HCT116 (cell line): ENCODE data around the gene VWF. TPM values are rescaled to one million over a fixed set of nuclear protein-coding genes. Genes with fewer than 3 reads are reported as not detected.

Experiments
- ATAC-seq: fragments of 200-7000 bp; cut with Tn5 transposase; 2 replicates; pipeline ENCODE4 v1.9.1; 2020; ENCODE audit warnings: mild to moderate bottlenecking, moderate library complexity
- BruUV-seq: library from RNA; stranded (reverse); fragments of 400-500 nt; replicated peaks from 2 replicates; lab custom pipeline; 2021; lab: Mats Ljungman, UMichigan
- CTCF ChIA-PET: fragments of 300-600 bp; sonication (Branson Sonifier 250); formaldehyde crosslinking; loops from one replicate; lab custom pipeline; 2021; ENCODE audit warnings: antibody characterized with exemption; lab: Charles Lee
- POLR2A ChIA-PET: fragments of 300-600, 350-600 bp; sonication (Branson Sonifier 250); formaldehyde crosslinking; loops from one replicate; lab custom pipeline; 2021; ENCODE audit warnings: antibody characterized with exemption; lab: Charles Lee
- RAD21 ChIA-PET, 2 experiments: fragments of 300-600 bp; sonication (Branson Sonifier 250); formaldehyde crosslinking; loops; one replicate each; lab custom pipeline; 2023; ENCODE audit warnings: low total read pairs in 2 of 2; ENCODE audit not compliant: uncharacterized antibody in 2 of 2, unreplicated experiment in 2 of 2, low non-redundant PET in 1 of 2; lab: Charles Lee
- DNase-seq: peaks from one replicate; pipeline ENCODE4 v3.0.0-alpha.2; 2010; ENCODE audit warnings: low read depth, low spot score
- H2AFZ ChIP-seq: fragments of 200-600 bp; shearing (Covaris generic), sonication (generic); 2 replicates; pipeline ENCODE4 v1.6.1; 2017; ENCODE audit warnings: low read depth, mixed run types, mixed read lengths, antibody characterized with exemption, low read length; ENCODE audit not compliant: poor library complexity, severe bottlenecking
- H3K27ac ChIP-seq: 2 replicates; pipeline ENCODE4 v1.5.1; 2012; ENCODE audit warnings: low read depth, low read length
- H3K27me3 ChIP-seq: fragments of 200-600 bp; sonication (generic); 2 replicates; pipeline ENCODE4 v1.6.1; 2016; ENCODE audit warnings: mixed run types, low read length, mixed read lengths; ENCODE audit not compliant: insufficient read depth
- H3K36me3 ChIP-seq, 2 experiments: fragments of 200-500 bp in 1 of 2; fragments of 200-600 bp in 1 of 2; sonication (Bioruptor generic) in 1 of 2; sonication (generic) in 1 of 2; 2 replicates each; pipeline versions ENCODE4 v1.5.1 to v1.6.1; 2014 to 2016; ENCODE audit warnings: low read length in 2 of 2, inconsistent platforms in 1 of 2, mixed read lengths in 1 of 2, mixed run types in 1 of 2; ENCODE audit not compliant: insufficient read depth in 2 of 2, control insufficient read depth in 1 of 2
- H3K4me1 ChIP-seq, 2 experiments: fragments of 200-600 bp in 1 of 2; sonication (generic) in 1 of 2; 2 replicates each; pipeline versions ENCODE4 v1.5.1 to v1.6.1; 2012 to 2017; ENCODE audit warnings: low read length in 2 of 2, inconsistent platforms in 1 of 2, mild to moderate bottlenecking in 1 of 2, mixed read lengths in 1 of 2, mixed run types in 1 of 2, moderate library complexity in 1 of 2; ENCODE audit not compliant: insufficient read depth in 2 of 2, control insufficient read depth in 1 of 2
- H3K4me2 ChIP-seq: fragments of 200-600 bp; sonication (generic); 2 replicates; pipeline ENCODE4 v1.6.1; 2017; ENCODE audit warnings: mixed run types, low read length, mixed read lengths
- H3K4me3 ChIP-seq, 2 experiments: fragments of 200-600 bp in 1 of 2; sonication (generic) in 1 of 2; replicated peaks in 1 of 2; 2 replicates each; pipeline ENCODE4 v1.5.1; 2011 to 2016; ENCODE audit warnings: low read length in 2 of 2, control low read depth in 1 of 2, low read depth in 1 of 2, mild to moderate bottlenecking in 1 of 2, mixed read lengths in 1 of 2, mixed run types in 1 of 2
- H3K79me2 ChIP-seq: fragments of 200-600 bp; sonication (generic); 2 replicates; pipeline ENCODE4 v1.6.1; 2017; ENCODE audit warnings: mild to moderate bottlenecking, mixed run types, low read length, moderate library complexity, mixed read lengths; ENCODE audit not compliant: insufficient read depth
- H3K9ac ChIP-seq: fragments of 200-600 bp; sonication (generic); 2 replicates; pipeline ENCODE4 v1.6.1; 2016; ENCODE audit warnings: low read length, mixed read lengths
- H3K9me2 ChIP-seq: fragments of 200-600 bp; sonication (generic), shearing (Covaris generic); 2 replicates; pipeline ENCODE4 v1.6.1; 2017; ENCODE audit warnings: mixed run types, mild to moderate bottlenecking, moderate library complexity; ENCODE audit not compliant: insufficient read depth
- H3K9me3 ChIP-seq, 2 experiments: fragments of 200-500 bp in 1 of 2; fragments of 200-600 bp in 1 of 2; sonication (Bioruptor generic) in 1 of 2; sonication (generic) in 1 of 2; 2 replicates each; pipeline ENCODE4 v1.6.1; 2014 to 2017; ENCODE audit warnings: low read length in 2 of 2, mixed read lengths in 2 of 2, inconsistent platforms in 1 of 2, low read depth in 1 of 2, mild to moderate bottlenecking in 1 of 2, mixed run types in 1 of 2, moderate library complexity in 1 of 2; ENCODE audit not compliant: control insufficient read depth in 1 of 2, insufficient read depth in 1 of 2
- H4K20me1 ChIP-seq: fragments of 200-600 bp; sonication (generic), shearing (Covaris generic); 2 replicates; pipeline ENCODE4 v1.6.1; 2017; ENCODE audit warnings: mixed run types, mild to moderate bottlenecking, moderate library complexity; ENCODE audit not compliant: insufficient read depth
- CBX3 ChIP-seq: IDR thresholded peaks from 2 replicates; pipeline ENCODE4 v1.6.1; 2012; ENCODE audit warnings: low read depth
- CEBPB ChIP-seq: IDR thresholded peaks from 2 replicates; pipeline ENCODE4 v1.6.1; 2012; ENCODE audit warnings: low read depth
- EZH2 ChIP-seq: fragments of 200-600 bp; sonication (generic); IDR thresholded peaks from 2 replicates; pipeline ENCODE4 v1.6.1; 2017; ENCODE audit warnings: antibody characterized with exemption, mixed run types
- EZH2phosphoT487 ChIP-seq: fragments of 200-600 bp; IDR thresholded peaks from 2 replicates; pipeline ENCODE4 v1.6.1; 2018; ENCODE audit warnings: antibody characterized with exemption, borderline replicate concordance
- FOSL1 ChIP-seq: IDR thresholded peaks from 2 replicates; pipeline ENCODE4 v1.6.1; 2012; ENCODE audit warnings: low read depth
- RAD21 ChIP-seq: IDR thresholded peaks from 2 replicates; pipeline ENCODE4 v1.6.1; 2012; ENCODE audit warnings: low read depth, mild to moderate bottlenecking
- ZBTB33 ChIP-seq: IDR thresholded peaks from 2 replicates; pipeline ENCODE4 v1.6.1; 2011; ENCODE audit warnings: mild to moderate bottlenecking, low read length, moderate library complexity; ENCODE audit not compliant: insufficient replicate concordance; ENCODE audit errors: extremely low read depth
- intact Hi-C: fragments of 100-400 bp; cut with micrococcal nuclease; formaldehyde crosslinking; loops from 2 replicates; pipeline ENCODE4 v1.10.0; 2022
- total RNA-seq: library from RNA; stranded (reverse); gene quantifications from one replicate; pipeline ENCODE4 v1.2.1, GENCODE V29; 2021; ENCODE audit not compliant: unreplicated experiment
- TF ChIP-seq, protein P1 (sequence below): IDR thresholded peaks from 2 replicates; pipeline ENCODE4 v1.6.1; 2012; ENCODE audit warnings: low read depth

The VWF gene
- total RNA-seq, 1 experiment from 2014 or later, result 0.57 TPM

DNA sequence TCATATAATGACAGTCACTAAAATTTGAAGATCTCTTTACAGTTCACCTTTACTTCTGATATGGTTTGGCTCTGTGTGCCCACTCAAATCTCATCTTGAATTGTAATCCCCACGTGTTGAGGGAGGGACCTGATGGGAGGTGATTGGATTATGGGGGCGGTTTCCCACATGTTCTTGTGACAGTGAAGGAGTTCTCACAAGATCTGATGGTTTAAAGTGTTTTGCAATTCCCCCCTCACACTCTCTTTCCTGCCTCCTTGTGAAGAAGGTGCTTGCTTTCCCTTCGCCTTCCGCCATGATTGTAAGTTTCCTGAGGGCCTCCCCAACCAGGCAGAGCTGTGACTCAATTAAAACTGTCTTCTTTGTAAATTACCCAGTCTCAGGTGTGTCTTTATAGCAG lies 48.4 kb upstream of the VWF start:
- Histone ChIP-seq H3K9me2 (no peaks in the 10 kb centered on the region), H3K9ac (no peak overlapping the region), H3K27me3 (no peaks in the 10 kb centered on the region), H3K9me3 (no peaks in the 10 kb centered on the region), H3K36me3 (no peaks in the 10 kb centered on the region), H2AFZ (no peak overlapping the region), H4K20me1 (no peaks in the 10 kb centered on the region), H3K79me2 (no peaks in the 10 kb centered on the region), H3K4me3 (no peak overlapping the region), H3K4me2 (no peak overlapping the region), H3K27ac (no peak overlapping the region), H3K4me1 (peaks cover 2 to 14% of the 10 kb centered on the region in 2 experiments)
- no peak for DNase-seq
- ChIA-PET CTCF (no interaction called here), RAD21 (no interaction called here), POLR2A (no interaction called here)
- no peak for ATAC-seq
- no TSS peak for BruUV-seq
- intact Hi-C loops, result no loop called here
- TF ChIP-seq FOSL1 (no peak), EZH2 (no peak), CBX3 (no peak)

- TF ChIP-seq CEBPB (no peak), RAD21 (no peak), FOSL1 (no peak), EZH2phosphoT487 (no peak), CBX3 (no peak), ZBTB33 (no peak)
- TF ChIP-seq, protein P1, sequence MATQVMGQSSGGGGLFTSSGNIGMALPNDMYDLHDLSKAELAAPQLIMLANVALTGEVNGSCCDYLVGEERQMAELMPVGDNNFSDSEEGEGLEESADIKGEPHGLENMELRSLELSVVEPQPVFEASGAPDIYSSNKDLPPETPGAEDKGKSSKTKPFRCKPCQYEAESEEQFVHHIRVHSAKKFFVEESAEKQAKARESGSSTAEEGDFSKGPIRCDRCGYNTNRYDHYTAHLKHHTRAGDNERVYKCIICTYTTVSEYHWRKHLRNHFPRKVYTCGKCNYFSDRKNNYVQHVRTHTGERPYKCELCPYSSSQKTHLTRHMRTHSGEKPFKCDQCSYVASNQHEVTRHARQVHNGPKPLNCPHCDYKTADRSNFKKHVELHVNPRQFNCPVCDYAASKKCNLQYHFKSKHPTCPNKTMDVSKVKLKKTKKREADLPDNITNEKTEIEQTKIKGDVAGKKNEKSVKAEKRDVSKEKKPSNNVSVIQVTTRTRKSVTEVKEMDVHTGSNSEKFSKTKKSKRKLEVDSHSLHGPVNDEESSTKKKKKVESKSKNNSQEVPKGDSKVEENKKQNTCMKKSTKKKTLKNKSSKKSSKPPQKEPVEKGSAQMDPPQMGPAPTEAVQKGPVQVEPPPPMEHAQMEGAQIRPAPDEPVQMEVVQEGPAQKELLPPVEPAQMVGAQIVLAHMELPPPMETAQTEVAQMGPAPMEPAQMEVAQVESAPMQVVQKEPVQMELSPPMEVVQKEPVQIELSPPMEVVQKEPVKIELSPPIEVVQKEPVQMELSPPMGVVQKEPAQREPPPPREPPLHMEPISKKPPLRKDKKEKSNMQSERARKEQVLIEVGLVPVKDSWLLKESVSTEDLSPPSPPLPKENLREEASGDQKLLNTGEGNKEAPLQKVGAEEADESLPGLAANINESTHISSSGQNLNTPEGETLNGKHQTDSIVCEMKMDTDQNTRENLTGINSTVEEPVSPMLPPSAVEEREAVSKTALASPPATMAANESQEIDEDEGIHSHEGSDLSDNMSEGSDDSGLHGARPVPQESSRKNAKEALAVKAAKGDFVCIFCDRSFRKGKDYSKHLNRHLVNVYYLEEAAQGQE, result no peak
- Histone ChIP-seq H3K9me3 (no peaks in the 10 kb centered on the region), H4K20me1 (no peaks in the 10 kb centered on the region), H3K9ac (no peak overlapping the region), H3K9me2 (no peaks in the 10 kb centered on the region), H3K27ac (no peak overlapping the region), H3K4me2 (no peak overlapping the region), H3K4me3 (no peak overlapping the region), H3K4me1 (peaks cover 10 to 21% of the 10 kb centered on the region in 2 experiments), H2AFZ (no peak overlapping the region), H3K36me3 (no peaks in the 10 kb centered on the region), H3K27me3 (no peaks in the 10 kb centered on the region), H3K79me2 (no peaks in the 10 kb centered on the region)
- no TSS peak for BruUV-seq
- CTCF ChIA-PET, result no interaction called here
- no peak for ATAC-seq
- RAD21 ChIA-PET, result no interaction called here
- DNase-seq, result no peak
- POLR2A ChIA-PET, result no interaction called here
- intact Hi-C loops, result no loop called here
Measured at GRCh38 chr12:6172086-6172485, 47.6 kb upstream of the VWF start.
